ENCODE measurements around the gene MEIS2. TPM values are rescaled to one million over a fixed set of nuclear protein-coding genes. Genes with fewer than 3 reads are reported as not detected.
A peak's percentile ranks its signal among the peaks of the same experiment; 100 is the strongest.

Gene MEIS2
- total RNA-seq, 4 donors from 2014 or later = 28.3 to 87.5 (median 42.2) TPM

DNA sequence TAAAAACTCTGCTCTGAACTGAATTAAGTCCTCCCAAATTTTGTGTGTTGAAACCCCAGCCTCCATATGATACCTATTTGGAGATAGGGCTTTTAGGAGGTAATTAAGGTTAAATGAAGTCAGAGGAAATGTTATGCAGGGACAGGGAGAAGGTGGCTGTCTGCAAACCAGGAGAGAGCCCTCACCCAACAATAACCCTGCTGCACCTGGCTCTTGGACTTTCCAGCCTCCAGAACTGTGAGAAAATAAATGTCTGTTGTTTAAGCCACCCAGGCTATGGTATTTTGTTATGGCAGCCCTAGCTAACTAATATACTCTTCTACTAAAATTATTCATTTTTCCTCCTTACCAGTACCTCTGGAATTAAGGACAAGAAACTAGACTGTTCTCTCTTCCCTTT, 79.5 kb downstream of the MEIS2 start:
- ATAC-seq (ENCODE audit: low FRiP score) = no peak
- no peak for DNase-seq (ENCODE audit: low spot score)
- TF ChIP-seq, protein P1, sequence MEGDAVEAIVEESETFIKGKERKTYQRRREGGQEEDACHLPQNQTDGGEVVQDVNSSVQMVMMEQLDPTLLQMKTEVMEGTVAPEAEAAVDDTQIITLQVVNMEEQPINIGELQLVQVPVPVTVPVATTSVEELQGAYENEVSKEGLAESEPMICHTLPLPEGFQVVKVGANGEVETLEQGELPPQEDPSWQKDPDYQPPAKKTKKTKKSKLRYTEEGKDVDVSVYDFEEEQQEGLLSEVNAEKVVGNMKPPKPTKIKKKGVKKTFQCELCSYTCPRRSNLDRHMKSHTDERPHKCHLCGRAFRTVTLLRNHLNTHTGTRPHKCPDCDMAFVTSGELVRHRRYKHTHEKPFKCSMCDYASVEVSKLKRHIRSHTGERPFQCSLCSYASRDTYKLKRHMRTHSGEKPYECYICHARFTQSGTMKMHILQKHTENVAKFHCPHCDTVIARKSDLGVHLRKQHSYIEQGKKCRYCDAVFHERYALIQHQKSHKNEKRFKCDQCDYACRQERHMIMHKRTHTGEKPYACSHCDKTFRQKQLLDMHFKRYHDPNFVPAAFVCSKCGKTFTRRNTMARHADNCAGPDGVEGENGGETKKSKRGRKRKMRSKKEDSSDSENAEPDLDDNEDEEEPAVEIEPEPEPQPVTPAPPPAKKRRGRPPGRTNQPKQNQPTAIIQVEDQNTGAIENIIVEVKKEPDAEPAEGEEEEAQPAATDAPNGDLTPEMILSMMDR (IDR thresholded peaks at IDR 0.05) = no peak

DNA sequence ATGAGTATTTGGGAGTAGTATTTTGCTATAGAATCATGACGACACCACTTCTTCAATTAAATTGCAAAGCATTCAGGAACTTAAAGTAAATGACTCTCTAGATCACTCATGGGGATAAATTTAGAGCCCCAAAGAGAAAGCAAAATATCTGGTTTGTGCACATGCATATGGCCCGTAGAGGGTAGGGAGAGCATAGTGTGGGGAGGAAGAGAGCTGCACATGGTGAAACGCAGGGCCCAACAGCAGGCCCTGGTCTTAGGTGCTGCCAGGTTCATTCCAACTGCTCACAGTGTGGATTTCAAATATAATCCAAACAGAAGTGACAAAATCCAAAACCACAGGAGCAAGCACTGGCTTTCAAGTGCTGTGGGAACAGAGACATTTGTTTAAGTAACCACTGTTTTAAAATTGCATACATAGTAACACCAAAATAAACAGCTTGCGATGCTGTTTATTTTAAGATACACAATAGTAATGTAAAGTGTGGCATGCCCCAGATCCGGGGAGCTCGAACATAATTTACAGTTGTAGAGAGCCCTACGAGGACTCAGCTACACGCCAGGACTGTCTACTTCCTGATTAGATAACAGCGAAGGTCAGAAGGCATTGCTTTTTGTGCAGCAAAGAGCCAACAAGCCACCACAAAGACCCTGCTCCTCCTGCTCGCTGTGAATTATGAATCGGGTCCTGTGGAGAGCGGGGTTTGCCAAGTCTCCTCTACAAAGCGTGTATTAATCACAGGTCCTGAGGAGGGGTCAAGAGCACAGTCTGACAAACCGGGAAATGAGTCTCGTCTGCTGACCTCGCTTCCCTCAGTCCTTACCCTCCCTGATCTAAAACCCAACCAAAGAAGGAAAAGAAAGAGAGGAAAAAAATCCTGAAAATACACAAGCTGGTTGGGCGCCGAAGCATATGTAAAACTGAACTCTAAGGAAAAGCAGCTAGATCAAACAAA, 80.6 kb downstream of the MEIS2 start:
- TF ChIP-seq, protein P1 (IDR thresholded peaks at IDR 0.05) = no peak
- DNase-seq (ENCODE audit: low spot score) = no peak
- ATAC-seq (ENCODE audit: low FRiP score) = peak; percentile 33

DNA sequence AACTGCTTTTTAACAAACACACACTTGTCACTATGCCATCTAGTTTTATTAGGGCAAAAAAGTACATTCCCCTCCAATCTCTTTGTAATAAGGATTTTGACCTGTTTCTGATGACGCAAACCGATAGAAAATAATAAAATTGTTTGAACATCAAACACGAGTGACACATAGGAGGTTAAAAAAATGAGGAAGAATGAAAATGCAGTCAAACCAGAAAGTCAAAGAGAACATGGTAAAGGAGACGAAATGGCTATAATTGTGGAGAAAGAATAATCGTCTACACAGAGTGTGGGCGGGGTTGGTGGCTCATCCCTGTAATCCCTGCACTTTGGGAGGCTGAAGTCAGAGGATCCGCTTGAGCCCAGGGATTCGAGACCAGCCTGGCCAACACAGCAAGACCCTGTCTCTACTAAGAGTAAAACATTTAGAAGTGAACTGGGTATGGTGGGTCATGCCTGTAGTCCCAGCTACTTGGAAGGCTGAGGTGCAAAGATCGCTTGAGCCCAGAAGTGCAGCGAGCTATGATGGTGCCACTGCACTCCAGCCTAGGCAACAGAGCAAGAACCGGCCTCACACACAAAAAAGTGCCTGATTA, 83.2 kb downstream of the MEIS2 start:
- DNase-seq (ENCODE audit: low spot score) = no peak
- TF ChIP-seq, protein P1 (IDR thresholded peaks at IDR 0.05) = no peak
- no peak for ATAC-seq (ENCODE audit: low FRiP score)

DNA sequence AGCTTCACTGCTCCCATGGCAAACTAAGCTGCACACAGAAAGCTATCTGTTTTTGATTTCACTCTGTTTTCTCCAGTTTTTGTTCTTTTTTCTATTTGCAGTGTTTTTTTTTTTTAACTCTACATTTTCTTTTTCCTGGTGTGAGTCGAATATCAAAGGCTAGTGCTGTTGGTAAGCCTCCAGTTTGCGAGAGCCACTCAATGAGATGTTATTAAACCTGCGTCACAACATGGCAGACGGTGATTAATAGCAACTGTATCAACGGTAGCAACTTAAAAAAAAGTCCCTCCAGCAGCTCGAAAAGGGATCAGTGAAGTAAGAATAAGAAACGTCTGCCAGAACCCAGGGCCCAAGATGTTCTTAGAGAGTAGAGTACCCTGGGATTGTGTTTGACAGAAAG, 84.1 kb downstream of the MEIS2 start:
- no peak for ATAC-seq (ENCODE audit: low FRiP score)
- TF ChIP-seq, protein P1 (IDR thresholded peaks at IDR 0.05) = no peak
- no peak for DNase-seq (ENCODE audit: low spot score)

DNA sequence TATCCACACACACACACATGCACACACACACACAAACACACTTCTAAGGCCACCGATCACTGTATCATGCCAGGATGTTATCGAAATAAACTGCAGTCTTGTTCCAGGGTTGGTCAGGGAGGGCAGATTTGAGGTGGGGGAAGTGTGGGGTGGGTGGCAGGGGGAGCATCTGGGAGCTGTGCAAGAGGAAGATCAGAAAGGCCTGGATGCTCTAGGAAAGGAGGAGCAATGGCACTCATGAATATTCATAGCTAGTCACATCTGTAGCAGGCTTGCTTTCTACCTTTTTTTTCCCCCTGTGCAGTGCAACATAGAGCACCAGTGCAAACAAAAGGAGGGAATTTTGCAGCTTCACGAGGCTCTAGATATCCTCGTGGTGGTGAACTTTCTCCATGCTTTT, 84.9 kb downstream of the MEIS2 start:
- DNase-seq (ENCODE audit: low spot score) (no peak), ATAC-seq (ENCODE audit: low FRiP score) (no peak)
- TF ChIP-seq, protein P1 (IDR thresholded peaks at IDR 0.05) = no peak

DNA sequence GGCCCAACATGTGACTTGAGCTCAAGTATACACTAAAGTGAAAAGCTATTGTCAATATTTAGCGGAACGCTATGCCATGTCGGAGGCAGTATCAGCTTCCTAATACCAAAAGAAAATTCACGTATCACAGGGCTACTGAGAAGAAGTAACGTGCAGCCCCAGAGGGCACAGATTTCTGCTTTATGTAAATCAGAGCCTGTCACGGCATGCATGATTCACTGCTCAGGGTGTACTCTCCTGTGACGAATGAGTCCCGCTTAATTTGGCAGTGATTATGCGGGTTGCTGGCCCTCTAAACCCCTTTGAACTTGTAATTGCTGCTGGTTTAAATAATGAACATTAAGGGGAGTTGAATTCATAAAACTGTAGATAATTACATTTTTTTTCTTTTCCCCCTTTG, 85.3 kb downstream of the MEIS2 start:
- peak; percentile 48 for ATAC-seq (ENCODE audit: low FRiP score)
- no peak for DNase-seq (ENCODE audit: low spot score)
- TF ChIP-seq, protein P1 (IDR thresholded peaks at IDR 0.05) = no peak
